Stimulated activated CD8-positive, alpha-beta memory T cell treated with anti-CD3 and anti-CD28 coated beads, Interleukin-2, amount 100 ng/mL, for 1 hour (primary cell): ENCODE measurements around the gene MLIP.

ENCODE experiments used
- DNase-seq, 2 donors: peaks; one replicate each; pipeline ENCODE4 v3.0.0-alpha.2; 2020; ENCODE audit warnings: low read depth in 2 of 2

The MLIP gene

GRCh38 chr6:54274383-54274782, 163.1 kb downstream of the MLIP start:
- DNase-seq = no peak

DNA sequence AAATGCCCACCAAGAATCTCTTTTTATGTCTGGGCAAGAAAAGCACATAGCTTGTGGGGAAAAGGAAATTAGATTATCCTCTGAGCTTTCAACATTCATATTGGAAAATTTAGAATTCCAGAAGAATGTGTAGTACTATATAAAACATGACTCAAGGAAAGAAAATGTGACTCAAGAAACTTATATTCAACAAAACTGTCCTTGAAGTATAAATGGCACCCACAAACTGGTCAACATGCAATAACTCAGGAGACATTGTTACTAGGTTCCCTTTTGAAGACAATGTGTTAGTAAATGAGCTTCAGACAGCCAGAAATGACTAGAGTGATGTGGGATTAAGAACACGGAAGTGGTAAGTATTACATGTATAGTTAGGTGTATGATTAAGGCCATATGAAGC, 170.9 kb downstream of the MLIP start:
- DNase-seq = no peak

- no peak for DNase-seq
Observed at GRCh38 chr6:54284161-54284860, 173.1 kb downstream of the MLIP start.

DNA sequence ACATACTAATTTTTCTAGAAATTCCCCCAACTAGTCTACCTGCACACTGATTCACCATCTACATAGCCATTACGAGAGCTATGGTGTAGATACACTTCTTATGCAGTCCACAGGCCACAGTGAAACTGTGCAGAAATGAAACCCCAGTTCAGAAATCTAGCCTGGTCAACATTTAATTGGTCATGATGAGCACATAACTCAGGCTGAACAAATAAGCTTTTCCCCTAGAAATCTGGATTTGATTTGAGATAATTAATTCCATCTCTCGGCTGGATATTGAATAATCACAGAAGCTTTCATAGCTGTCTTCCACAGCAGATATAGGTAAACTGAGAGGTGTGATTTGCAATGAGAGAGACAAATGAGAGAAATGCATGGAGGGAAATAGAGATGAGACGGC, 174.4 kb downstream of the MLIP start:
- DNase-seq = no peak

DNA sequence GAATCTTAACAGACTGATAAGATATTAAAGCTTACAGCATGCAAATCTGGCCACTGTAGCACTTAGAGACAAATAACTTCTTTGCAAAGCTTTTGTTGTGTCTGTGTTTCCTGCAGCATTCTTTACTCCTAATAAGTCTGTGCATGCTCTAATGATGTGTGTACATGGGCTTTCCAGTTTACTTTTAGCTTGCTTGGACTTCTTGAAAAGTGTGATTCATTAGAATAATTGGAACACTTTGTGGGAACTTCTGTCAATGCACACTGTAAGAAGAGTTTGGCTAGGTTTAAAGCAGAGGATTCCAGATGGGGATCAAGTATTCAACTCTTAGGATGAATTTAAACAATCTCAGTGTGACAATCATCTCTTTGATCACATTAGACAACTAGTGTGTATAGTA, 174.9 kb downstream of the MLIP start:
- DNase-seq = no peak

- DNase-seq = no peak
Observed at GRCh38 chr6:54288474-54288873, 177.2 kb downstream of the MLIP start.

- DNase-seq = no peak
Observed at GRCh38 chr6:54289426-54289825, 178.2 kb downstream of the MLIP start.

GRCh38 chr6:54291146-54291545, 179.9 kb downstream of the MLIP start:
- DNase-seq = no peak

DNA sequence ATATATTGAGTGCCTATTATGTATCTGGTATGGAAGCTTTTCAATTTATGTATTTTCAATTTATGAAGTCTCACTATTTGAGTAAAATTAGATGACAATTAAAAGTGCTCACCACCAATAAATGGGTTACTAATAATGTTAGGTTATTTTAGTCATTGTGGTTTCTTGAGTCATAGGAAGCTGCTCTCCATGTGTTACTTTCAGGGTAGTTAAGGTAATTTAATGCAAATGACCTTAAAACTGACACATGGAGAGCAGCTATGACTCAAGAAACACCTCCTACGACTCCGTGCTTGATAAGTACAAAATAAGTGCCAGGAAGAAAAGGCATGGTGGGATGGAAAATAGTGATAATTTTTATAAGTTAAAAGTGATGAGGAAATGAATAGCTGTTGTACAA, 180.5 kb downstream of the MLIP start:
- DNase-seq = no peak

DNA sequence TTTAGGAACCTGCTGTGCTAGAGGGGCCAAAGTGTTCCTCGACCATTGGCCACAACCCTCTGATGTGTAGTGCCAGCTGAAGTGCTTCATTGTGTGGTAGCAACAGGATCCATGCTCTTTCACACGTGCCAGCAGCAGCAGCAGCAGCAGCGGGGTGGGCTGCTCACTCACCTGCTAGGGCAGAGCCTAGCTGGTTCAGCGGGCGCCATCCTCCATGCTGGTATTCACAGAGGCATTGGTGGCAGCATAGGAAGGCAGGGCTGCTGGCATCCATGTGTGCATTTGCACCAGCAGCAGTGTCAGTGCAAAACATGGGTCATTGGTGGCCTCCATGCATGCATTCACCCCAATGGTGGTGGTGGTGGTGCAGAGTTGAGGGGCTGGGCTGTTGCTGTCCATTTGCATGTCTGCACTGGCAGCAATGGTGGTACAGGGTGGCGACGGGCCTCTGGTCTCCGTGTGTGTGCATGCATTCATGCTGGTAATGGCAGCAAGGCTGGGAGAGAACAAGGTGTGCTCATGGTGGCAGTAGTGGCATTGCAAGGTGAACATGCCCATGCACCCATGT, 183.8 kb downstream of the MLIP start:
- no peak for DNase-seq

GRCh38 chr6:54299542-54300269, 188.5 kb downstream of the MLIP start:
- DNase-seq = no peak

DNA sequence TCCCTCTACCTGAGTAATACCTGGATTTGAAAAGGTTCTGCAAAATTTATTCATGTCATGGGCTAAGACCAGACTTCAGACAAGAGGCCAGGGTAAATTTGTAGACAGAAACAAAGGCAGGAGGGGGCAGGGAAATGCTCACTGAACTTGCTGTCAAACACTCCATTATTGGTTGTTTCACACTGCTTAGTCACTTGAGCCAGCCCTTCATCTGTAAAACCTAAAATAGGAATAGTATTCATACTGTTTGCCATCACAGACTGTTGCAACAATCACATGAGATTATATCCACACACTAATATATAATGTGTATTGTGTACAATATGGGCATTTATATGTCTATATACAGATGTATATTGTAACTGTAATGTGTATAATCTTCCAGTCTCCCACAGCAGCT, 190.5 kb downstream of the MLIP start:
- DNase-seq = no peak

GRCh38 chr6:54307439-54307910, 196.2 kb downstream of the MLIP start:
- no peak for DNase-seq

DNA sequence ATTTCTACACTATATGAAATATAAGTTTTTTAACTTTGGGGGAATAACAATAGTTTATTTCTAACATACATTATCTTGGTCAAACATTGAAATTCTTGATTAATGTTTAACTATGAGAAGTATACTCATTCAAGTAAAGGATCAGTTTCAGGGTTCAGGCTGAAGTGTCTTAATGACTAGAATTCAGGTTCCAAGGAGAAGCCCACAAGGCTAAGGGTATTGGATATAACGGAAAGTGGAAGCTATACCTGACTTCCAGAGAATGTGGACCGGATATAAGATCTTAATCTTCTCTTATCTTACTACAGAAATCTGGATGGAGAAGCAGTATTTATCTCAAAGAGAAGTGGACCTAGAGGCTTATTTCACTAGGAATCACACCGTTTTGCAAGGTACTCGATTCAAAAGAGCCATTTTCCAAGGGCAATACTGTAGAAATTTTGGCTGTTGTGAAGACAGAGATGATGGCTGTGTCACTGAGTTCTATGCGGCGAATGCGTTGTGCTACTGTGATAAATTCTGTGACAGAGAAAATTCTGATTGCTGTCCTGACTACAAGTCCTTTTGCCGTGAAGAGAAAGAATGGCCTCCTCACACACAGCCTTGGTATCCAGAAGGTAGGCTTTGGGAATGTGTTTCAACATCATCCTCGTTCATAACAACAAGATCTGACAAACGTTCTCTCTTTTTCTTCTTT, 197.2 kb downstream of the MLIP start, which contains the start of gene TINAG:
Gene TINAG, plus strand, starts transcription at position 153 of the 697 bp plus-strand sequence. Its CDS starts 110 bp downstream, at position 263.
- DNase-seq = no peak

DNA sequence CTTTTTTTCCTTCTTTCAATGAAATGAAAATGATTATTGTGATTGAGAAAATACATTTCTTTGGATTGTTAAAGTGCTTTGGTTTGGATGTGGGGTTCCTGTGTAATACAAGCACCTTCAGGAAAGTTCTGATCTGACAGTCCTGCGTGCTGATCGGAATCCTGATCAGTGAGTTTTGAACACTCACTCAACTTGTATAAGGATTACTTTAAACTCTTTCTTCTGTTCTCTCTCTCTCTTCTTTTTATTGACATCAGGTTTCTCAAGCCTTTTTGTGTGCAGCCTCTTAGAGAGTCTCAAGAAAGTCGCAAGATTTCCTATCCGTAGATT, 197.7 kb downstream of the MLIP start:
- no peak for DNase-seq

DNA sequence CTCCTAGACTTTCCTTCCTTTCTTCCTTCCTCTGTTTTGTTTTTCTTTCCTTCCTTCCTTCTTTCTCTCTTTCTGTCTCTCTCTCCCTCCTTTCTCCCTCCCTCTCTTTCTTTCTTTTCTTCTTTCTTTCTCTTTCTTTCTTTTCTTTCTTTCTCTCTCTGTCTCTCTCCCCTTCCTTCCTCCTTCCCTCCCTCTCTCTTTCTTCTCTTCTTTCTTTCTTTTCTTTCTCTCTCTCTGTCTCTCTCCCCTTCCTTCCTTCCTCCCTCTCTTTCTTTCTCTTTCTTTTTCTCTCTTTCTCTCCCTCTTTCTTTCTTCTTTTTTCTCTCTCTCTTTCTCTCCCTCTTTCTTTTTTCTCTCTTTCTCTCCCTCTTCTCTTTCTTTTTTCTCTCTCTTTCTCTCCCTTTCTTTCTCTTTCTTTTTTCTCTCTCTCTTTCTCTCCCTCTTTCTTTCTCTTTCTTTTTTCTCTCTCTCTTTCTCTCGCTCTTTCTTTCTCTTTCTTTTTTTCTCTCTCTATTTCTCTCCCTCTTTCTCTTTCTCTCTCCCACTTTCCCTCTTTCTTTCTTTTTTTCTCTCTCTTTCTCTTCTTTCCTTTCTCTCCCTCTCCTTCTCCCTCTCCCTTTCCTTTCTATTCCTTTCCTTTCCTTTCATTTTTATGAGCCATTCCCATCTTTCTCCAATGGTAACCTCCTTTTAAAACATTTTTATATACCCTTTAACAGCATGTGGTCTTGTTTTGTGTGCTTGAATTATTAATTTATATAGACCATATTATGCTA, 199.3 kb downstream of the MLIP start:
- no peak for DNase-seq

DNA sequence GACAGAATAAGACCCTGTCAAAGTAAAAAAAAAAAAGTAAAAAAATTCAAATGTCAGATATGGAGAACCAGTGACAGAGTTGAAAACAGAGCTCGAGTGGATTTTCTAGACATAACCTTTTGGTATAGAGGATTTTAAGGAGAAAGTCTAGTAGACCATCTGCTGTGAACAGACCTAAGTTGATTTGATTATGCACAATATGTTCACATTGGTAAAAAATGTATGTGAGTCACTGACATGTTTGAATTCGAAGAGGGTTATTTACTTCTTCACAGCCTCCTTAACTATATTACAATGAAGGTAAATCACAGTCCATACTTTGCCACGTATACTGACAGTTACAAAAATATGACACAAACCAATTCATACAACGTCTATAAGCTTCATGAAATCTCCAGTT, 204.4 kb downstream of the MLIP start:
- DNase-seq = no peak
